SU-DHL-6 (cell line): Measurements from ENCODE around the gene MSH3.

ENCODE experiments used
- CTCF ChIP-seq: fragments of 200-600 bp; sonication (generic); IDR thresholded peaks from one replicate; pipeline ENCODE4 v1.5.1; 2017; ENCODE audit warnings: antibody characterized with exemption, mild to moderate bottlenecking, low read length, moderate library complexity; ENCODE audit not compliant: insufficient read depth, poor library complexity, severe bottlenecking
- EZH2phosphoT487 ChIP-seq: fragments of 200-600 bp; sonication (generic), shearing (Covaris generic); conservative IDR thresholded peaks from 2 replicates; pipeline ENCODE4 v1.6.1; 2018; ENCODE audit warnings: mild to moderate bottlenecking, antibody characterized with exemption, low read length, moderate library complexity, mixed read lengths

GRCh38 chr5:80706835-80707447 lies 52.5 kb downstream of the MSH3 start:
- no peak for TF ChIP-seq CTCF
- TF ChIP-seq EZH2phosphoT487 = no peak
